GM23248 (cell line): ENCODE results near the gene CACNB2.

ENCODE experiments used
- EZH2 ChIP-seq: fragments of 200-600 bp; sonication (generic); IDR thresholded peaks from 2 replicates; pipeline ENCODE4 v1.6.1; 2018; ENCODE audit warnings: antibody characterized with exemption, mild to moderate bottlenecking; ENCODE audit not compliant: insufficient read depth, poor library complexity, severe bottlenecking
- EZH2phosphoT487 ChIP-seq: fragments of 200-600 bp; sonication (generic); IDR thresholded peaks from 2 replicates; pipeline ENCODE4 v1.6.1; 2018; ENCODE audit warnings: antibody characterized with exemption, moderate library complexity, mild to moderate bottlenecking, low read depth; ENCODE audit not compliant: insufficient read depth

GRCh38 chr10:18196806-18197550 is 56.8 kb downstream of the CACNB2 start:
- no peak for TF ChIP-seq EZH2phosphoT487
- no peak for TF ChIP-seq EZH2
